Measurements from ENCODE around the gene THRB. TPM values are rescaled to one million over a fixed set of nuclear protein-coding genes. Genes with fewer than 3 reads are reported as not detected.
A peak's percentile ranks its signal among the peaks of the same experiment; 100 is the strongest.

The THRB gene
- total RNA-seq, 1 experiment from 2014 or later = 5.8 TPM

GRCh38 chr3:24440760-24441464 is 53.7 kb downstream of the THRB start:
- H3K4me1 Mint-ChIP-seq = no peaks in the 10 kb centered on the region
- ATAC-seq = peak; percentile 68

GRCh38 chr3:24439021-24439420 is 55.6 kb downstream of the THRB start:
- ATAC-seq = no peak
- no peaks in the 10 kb centered on the region for H3K9me3 Mint-ChIP-seq
- H3K27me3 Mint-ChIP-seq (ENCODE audit: low read depth) = no peaks in the 10 kb centered on the region
- no peak for DNase-seq (ENCODE audit: low spot score)
- ChIA-PET POLR2A (no interaction called here), CTCF (no interaction called here)
- TF ChIP-seq FOXJ3 (CRISPR knock-in tag; IDR thresholded peaks at IDR 0.05; ENCODE audit: borderline replicate concordance) = no peak
- no peak for TF ChIP-seq SMAD3 (CRISPR knock-in tag; IDR thresholded peaks at IDR 0.05; ENCODE audit: borderline replicate concordance)
- TF ChIP-seq CTCF (IDR thresholded peaks at IDR 0.05) = no peak
- TF ChIP-seq ARID4B (CRISPR knock-in tag; IDR thresholded peaks at IDR 0.05; ENCODE audit: borderline replicate concordance) = no peak
- no peak for TF ChIP-seq E2F1 (CRISPR knock-in tag; IDR thresholded peaks at IDR 0.05)
- no peak for TF ChIP-seq E2F4 (CRISPR knock-in tag; IDR thresholded peaks at IDR 0.05; ENCODE audit: borderline replicate concordance, low read depth)
- TF ChIP-seq STAT6 (CRISPR knock-in tag; conservative IDR thresholded peaks at IDR 0.05; ENCODE audit: low read depth) = no peak
- peaks cover 12% of the 10 kb centered on the region; the same call in 1 of the 2 replicates for H3K4me1 Mint-ChIP-seq
- H3K36me3 Mint-ChIP-seq = no peaks in the 10 kb centered on the region
- no peak overlapping the region for H3K4me3 Mint-ChIP-seq
- H3K27ac Mint-ChIP-seq = no peak overlapping the region

More at GRCh38 chr3:24440760-24441464, 53.7 kb downstream of the THRB start:
- DNase-seq (ENCODE audit: low spot score) = no peak
- ChIA-PET POLR2A (no interaction called here), CTCF (no interaction called here)
- no peaks in the 10 kb centered on the region for H3K27me3 Mint-ChIP-seq (ENCODE audit: low read depth)
- H3K27ac Mint-ChIP-seq = no peak overlapping the region
- no peaks in the 10 kb centered on the region for H3K36me3 Mint-ChIP-seq
- TF ChIP-seq ZNF281 (CRISPR knock-in tag; IDR thresholded peaks at IDR 0.05) = no peak
- no peaks in the 10 kb centered on the region for H3K9me3 Mint-ChIP-seq
- H3K4me3 Mint-ChIP-seq = no peak overlapping the region
